NCI-H2081 treated with DMSO at 0.1 percent for 48 hours (cell line): ENCODE results near the gene TUFT1.

Experiments
- DNase-seq: peaks from one replicate; lab custom pipeline; 2025; lab: John Stamatoyannopoulos, UW

The TUFT1 gene

DNA sequence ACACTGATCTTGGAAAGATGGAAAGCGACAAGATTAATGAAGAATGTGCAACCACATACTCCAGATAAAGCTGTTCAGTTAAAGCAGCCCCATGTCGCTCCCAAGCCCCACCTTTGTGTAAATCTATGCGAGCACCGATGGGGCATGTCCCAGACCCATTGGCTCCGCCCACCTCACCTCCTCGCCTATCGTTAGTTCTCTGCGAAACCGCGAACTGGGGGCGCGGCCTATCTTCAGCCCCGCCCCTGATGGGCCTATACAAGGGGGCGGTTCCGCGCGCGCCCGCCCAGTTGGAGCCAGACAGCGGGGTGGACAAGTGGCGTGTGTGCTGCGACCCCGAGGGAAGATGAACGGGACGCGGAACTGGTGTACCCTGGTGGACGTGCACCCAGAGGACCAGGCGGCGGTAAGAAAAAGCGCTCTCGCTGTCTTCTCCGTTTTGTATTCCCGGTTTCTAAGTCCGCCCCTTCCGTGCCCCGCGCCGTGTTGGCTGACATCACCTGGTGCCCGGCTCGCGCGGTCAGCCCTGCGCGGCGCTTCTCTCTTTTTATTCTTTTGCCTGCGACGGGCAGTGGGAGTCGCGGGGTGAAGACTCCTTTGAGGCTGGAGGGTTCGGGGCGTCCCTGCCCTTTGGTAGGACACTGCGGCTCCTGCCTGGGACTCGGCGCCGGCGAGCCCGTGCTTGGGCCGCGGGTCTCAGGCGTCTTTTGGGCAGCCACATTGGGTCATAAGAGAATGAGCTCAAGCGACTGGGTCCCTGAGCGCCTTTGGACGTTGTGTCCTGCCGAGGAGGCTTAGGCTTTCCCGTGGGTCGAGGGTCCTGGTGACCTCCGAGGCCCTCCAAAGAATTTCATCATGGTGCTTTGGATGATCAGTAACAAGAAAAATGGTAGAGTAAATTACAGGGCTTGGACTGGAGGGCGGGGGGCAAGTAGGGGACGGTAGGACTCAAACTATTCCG, at the start of gene TUFT1:
TSS of gene TUFT1 (plus strand) at position 289 of the 961 bp plus-strand sequence. CDS start at position 347, 58 bp downstream.
- DNase-seq: peak; percentile 80

GRCh38 chr1:151491641-151492040, 48.5 kb upstream of the TUFT1 start:
- no peak for DNase-seq

DNA sequence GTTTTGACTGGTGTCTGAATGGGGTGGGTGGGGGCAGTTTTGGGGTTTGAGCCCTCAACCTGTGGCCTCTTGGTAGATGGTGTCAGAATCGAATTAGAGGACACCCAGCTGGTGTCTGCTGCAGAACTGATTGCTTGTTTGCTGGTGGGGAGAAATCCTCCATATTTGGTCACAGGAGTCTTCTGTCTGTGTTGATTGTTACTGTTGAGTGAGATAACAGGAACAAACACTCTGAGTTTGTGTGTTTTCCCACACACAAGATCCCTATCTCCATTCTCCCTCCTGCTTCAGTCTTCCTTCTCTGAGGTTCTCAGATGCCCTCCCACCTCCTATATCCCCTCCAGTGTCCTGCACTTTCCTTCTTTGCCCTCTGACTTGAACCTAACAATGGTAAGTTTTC, 48.0 kb upstream of the TUFT1 start:
- no peak for DNase-seq

- DNase-seq: no peak
Observed at GRCh38 chr1:151493042-151493441, 47.1 kb upstream of the TUFT1 start.

GRCh38 chr1:151494741-151495281, 45.3 kb upstream of the TUFT1 start:
- no peak for DNase-seq

GRCh38 chr1:151495316-151495715, 44.8 kb upstream of the TUFT1 start:
- no peak for DNase-seq

DNA sequence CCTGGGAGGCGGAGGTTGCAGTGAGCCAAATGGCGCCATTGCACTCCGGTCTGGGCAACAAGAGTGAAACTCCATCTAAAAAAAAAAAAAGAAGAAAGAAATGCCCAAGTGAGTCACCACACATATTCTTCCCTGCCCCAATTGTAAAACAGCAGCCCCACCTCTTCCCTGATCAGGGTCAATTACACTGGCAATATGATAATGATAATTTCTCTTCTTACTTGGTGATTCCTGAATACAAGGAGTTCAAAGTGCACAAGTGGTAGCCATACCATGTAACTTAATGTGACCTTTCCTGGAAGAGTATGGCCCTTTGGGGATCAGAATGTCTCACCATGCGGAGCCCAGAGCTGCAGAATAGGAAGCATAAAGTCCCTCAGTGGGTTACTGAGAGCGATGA, 40.7 kb upstream of the TUFT1 start:
- no peak for DNase-seq

DNA sequence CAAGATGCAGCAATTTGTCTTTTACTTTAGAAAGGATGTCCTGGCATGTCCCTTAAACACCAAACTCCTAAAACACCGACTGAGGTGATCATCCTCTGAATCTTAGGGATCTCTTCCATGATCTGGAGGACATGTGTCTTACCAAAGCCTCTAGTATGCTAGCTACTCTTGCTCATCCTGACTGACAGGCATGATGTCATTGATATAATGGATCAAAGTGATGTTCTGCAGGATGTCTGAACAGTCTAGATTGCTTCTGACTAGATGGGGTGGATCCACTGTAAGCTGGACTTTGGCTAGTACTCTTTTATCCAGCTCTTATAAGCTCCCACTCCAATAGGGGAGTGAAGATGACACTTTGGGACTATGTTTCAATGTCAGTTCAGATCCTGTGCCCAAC, 40.2 kb upstream of the TUFT1 start:
- no peak for DNase-seq

GRCh38 chr1:151501474-151501873, 38.6 kb upstream of the TUFT1 start:
- no peak for DNase-seq

GRCh38 chr1:151502035-151502700, 37.9 kb upstream of the TUFT1 start:
- DNase-seq: no peak

- DNase-seq: no peak
Observed at GRCh38 chr1:151502859-151503780, 37.0 kb upstream of the TUFT1 start.

DNA sequence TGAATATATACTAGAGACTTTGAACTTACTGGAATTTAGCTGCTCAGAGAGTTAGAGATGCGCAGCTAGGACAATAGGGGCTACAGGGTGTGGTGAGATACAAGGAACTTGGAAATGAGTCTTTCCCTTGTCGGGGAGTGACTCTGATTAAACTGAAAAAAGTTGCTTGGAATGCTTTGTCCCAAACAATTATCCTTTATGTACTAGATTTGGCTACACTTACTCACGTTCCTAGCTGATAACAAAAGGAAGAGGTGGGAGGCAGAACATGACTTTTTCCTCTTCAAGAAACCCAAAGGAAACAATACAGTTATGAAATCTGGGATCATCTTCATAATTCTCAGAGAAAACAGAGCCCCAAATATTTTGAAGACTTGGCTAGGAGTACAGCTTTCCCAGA, 35.9 kb upstream of the TUFT1 start:
- no peak for DNase-seq

DNA sequence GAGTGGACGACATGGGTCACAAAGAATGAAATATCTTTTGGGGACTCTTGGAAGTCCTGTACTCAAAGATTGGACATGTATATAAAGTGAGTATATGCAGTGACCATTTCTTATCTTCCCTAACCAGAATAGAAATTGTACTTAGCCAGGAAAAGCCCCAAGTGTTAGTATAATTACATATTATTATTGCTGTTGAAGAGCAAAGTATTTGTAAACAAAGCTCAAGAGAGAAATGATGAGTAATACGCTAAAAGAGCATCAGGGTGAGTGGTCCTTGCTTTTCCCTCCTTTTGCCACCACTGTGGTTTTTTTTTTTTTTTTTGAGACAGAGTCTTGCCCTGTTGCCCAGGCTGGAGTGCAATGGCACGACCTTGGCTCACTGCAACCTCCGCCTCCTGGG, 35.4 kb upstream of the TUFT1 start:
- no peak for DNase-seq

GRCh38 chr1:151508833-151509232, 31.3 kb upstream of the TUFT1 start:
- DNase-seq: no peak

GRCh38 chr1:151509350-151510019, 30.6 kb upstream of the TUFT1 start:
- no peak for DNase-seq

DNA sequence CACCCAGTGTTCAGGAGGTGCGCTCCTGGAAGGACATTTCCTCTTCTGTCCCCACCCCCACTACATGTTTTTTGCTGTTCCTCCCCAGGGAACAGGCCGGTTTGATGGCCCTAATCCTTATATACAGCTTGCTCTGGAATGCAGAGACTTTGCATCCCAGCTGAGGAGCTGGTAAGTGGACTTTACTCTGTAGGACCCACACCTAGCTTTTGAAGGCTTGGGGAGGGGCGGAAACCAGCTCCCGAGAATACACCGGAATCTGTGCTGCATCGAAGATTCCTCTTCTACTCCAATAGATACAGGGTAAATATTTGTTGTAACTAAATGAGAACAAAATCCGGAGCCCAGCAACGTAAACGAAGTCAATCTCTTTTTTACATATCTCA, 30.1 kb upstream of the TUFT1 start:
- no peak for DNase-seq

- DNase-seq: no peak
Observed at GRCh38 chr1:151510614-151510956, 29.5 kb upstream of the TUFT1 start.

DNA sequence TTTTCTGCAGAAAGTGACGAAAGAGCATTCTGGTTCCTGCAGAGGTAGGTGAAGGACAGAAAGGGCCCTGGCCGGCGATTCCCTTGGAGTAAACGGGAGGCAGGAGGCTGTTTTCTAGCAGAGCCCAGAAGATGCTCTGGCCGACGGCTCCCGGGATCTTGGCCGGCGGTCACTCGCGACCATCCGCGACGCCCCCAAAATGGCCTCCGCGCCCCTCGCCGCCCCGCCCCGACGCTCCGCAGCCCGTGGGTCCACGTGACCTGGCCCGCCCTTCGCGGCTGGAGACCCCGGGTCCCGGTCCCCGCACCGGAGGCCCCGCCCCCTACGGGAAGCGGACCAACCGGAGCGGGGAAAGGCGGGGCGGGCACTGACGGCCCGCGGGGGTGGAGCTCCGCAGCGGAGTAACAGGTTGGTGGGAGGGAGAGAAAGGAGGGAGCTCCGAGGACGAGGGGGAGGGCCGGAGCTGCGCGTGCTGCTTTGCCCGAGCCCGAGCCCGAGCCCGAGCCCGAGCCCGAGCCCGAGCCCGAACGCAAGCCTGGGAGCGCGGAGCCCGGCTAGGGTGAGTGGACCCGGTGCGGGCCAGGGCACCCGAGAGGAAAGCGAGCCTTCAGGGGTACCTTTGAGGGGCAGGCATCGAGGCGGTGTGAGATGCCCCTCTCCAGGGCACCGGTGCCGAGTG, 29.0 kb upstream of the TUFT1 start, which contains the start of gene CGN:
TSS of gene CGN (plus strand) at position 431 of the 679 bp plus-strand sequence. CDS start 7,133 bp downstream, outside the sequence.
- DNase-seq: peak; percentile 79

DNA sequence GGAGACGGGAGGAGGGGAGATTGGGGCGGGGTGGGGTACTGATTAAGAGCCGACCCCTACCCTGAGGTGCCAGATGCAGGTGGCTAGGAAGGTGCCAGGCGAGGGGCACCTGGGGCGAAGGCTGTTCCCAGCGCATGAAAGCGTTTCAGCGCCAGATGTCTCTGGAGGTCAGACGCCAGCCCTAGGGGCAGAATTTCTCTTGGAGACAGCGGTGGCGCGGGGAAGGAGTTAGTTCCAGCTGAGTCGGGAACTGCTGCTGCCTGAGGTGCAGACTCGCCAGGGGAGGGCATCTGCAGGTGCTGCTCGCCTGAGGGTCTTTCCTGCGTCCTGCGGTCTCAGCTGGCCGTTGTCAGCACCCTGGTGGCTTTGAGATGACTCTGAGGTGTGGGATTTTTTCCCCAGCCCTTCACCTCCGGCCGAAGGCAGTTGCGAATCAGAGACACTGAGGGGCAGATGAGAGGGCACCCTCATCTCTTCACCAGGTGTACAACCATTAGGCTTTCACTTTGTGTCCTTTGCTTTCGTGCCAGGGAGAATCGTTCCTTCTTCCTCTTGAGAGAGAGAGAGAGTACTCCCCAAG, 28.4 kb upstream of the TUFT1 start:
- DNase-seq: no peak

- DNase-seq: no peak
Observed at GRCh38 chr1:151512326-151512725, 27.8 kb upstream of the TUFT1 start.
